22Rv1 (cell line): ENCODE measurements around the gene GREM1.

Experiments
- ZFX ChIP-seq: fragments of 450-650 bp; IDR thresholded peaks from 2 replicates; pipeline ENCODE4 v1.6.1; 2017; ENCODE audit warnings: antibody characterized with exemption, borderline replicate concordance
- TF ChIP-seq, protein P1 (sequence below): fragments of 450-650 bp; IDR thresholded peaks from 2 replicates; pipeline ENCODE4 v1.5.1; 2017; ENCODE audit warnings: mild to moderate bottlenecking

DNA sequence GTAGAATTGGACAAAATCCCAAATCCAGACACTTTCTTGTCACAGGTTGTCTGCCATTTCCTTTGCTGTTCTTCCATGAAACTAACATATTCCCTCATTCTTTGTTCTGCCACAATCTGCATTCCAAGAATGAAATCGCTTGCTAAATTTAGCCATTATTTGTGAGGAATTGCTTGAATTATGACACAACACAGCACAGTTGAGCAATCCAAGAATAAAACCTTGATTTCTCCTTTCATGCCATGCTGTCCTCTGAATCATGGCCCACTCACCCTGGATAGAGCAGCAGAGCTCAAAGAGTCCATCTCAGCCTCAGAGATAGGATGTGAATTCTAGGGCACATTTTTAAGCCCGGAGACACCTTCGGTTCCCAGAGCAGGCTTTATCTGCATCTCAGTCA, 35.2 kb upstream of the GREM1 start:
- TF ChIP-seq, protein P1, sequence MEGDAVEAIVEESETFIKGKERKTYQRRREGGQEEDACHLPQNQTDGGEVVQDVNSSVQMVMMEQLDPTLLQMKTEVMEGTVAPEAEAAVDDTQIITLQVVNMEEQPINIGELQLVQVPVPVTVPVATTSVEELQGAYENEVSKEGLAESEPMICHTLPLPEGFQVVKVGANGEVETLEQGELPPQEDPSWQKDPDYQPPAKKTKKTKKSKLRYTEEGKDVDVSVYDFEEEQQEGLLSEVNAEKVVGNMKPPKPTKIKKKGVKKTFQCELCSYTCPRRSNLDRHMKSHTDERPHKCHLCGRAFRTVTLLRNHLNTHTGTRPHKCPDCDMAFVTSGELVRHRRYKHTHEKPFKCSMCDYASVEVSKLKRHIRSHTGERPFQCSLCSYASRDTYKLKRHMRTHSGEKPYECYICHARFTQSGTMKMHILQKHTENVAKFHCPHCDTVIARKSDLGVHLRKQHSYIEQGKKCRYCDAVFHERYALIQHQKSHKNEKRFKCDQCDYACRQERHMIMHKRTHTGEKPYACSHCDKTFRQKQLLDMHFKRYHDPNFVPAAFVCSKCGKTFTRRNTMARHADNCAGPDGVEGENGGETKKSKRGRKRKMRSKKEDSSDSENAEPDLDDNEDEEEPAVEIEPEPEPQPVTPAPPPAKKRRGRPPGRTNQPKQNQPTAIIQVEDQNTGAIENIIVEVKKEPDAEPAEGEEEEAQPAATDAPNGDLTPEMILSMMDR = no peak
- no peak for TF ChIP-seq ZFX
